Heart left ventricle (tissue), 16 donors: Measurements from ENCODE around the gene SLC34A3. TPM values are rescaled to one million over a fixed set of nuclear protein-coding genes. Genes with fewer than 3 reads are reported as not detected.
A peak's percentile ranks its signal among the peaks of the same experiment; 100 is the strongest.
"Not testable (repeated sequence)": the region's sequence is repeated elsewhere in the genome, so short reads cannot be mapped to it uniquely, and the experiment has no call there.

Source experiments
- ATAC-seq, 4 donors: fragments of 200-7000 bp; cut with Tn5 transposase; one replicate each; pipeline ENCODE4 v1.9.1; 2020 to 2022; ENCODE audit warnings: moderate library complexity in 4 of 4, mild to moderate bottlenecking in 3 of 4, moderate number of reproducible peaks in 1 of 4
- DNase-seq, 5 donors: peaks; one replicate each; pipeline ENCODE4 v3.0.0-alpha.2; 2020
- H3K27ac ChIP-seq, 12 donors: fragments of 200-600 bp; sonication (generic) in 4 of 12; one replicate each; pipeline versions ENCODE4 v1.5.0 to v1.8.0; 2016 to 2022; ENCODE audit warnings: mild to moderate bottlenecking in 2 of 12
- H3K27me3 ChIP-seq, 9 donors: fragments of 200-600 bp; sonication (generic) in 2 of 9; one replicate each; pipeline versions ENCODE4 v1.5.1 to v1.8.0; 2016 to 2022; ENCODE audit warnings: mild to moderate bottlenecking in 3 of 9
- H3K36me3 ChIP-seq, 9 donors: fragments of 200-600 bp; sonication (generic) in 2 of 9; one replicate each; pipeline versions ENCODE4 v1.5.0 to v1.8.0; 2018 to 2022; ENCODE audit warnings: mild to moderate bottlenecking in 2 of 9
- H3K4me1 ChIP-seq, 12 donors: fragments of 200-600 bp; sonication (generic) in 4 of 12; one replicate each; pipeline versions ENCODE4 v1.5.0 to v1.8.0; 2016 to 2022; ENCODE audit warnings: mild to moderate bottlenecking in 3 of 12
- H3K4me3 ChIP-seq, 12 donors: fragments of 200-600 bp; sonication (generic) in 4 of 12; one replicate each; pipeline versions ENCODE4 v1.5.0 to v1.8.0; 2017 to 2022; ENCODE audit warnings: mild to moderate bottlenecking in 9 of 12, moderate library complexity in 4 of 12
- H3K9me3 ChIP-seq, 12 donors: fragments of 200-600 bp; sonication (generic) in 4 of 12; one replicate each; pipeline versions ENCODE4 v1.5.0 to v1.8.0; 2016 to 2022; ENCODE audit warnings: mild to moderate bottlenecking in 1 of 12
- POLR2A ChIP-seq, 2 donors: fragments of 450-650 bp; IDR thresholded peaks; one replicate each; pipeline ENCODE4 v1.6.1; 2017; ENCODE audit warnings: antibody characterized with exemption in 2 of 2, mild to moderate bottlenecking in 2 of 2, moderate library complexity in 2 of 2
- WGBS, 4 donors: extraction: QIAGEN DNeasy Blood & Tissue Kit in 2 of 4; methylation state at CpG; one replicate each; pipeline versions ENCODE4 v1.1.5 to v1.1.7; 2013 to 2018; 5-methylcytosine and 5-hydroxymethylcytosine counted together
- intact Hi-C, 10 donors: fragments of 100-400 bp; cut with DNase I; formaldehyde crosslinking; loops; one replicate each; pipeline versions ENCODE4 v1.11.1 to v1.14.2; 2022
- polyA plus RNA-seq, 2 donors: library from polyadenylated mRNA; stranded (reverse); fragments of 200-250 nt; gene quantifications; one replicate each; pipeline ENCODE4 v1.2.3, GENCODE V29; 2013
- total RNA-seq, 9 donors: library from RNA; depleted of rRNA in 2 of 9; stranded (reverse); fragments of >200 nt in 2 of 9; fragmentation: NEBNext Ultra II Directional in 3 of 9; extraction: Animal tissue kit (Norgen Biotek cat#: 25700) in 3 of 9; gene quantifications; one replicate each; pipeline versions ENCODE4 v1.1.0 to v1.2.4, GENCODE V29; 2016 to 2023
- TF ChIP-seq, protein P1 (sequence below), 12 donors: fragments of 200-600 bp; sonication (generic) in 4 of 12; IDR thresholded peaks; one replicate each; pipeline versions ENCODE4 v1.5.0 to v1.8.0; 2018 to 2022; ENCODE audit warnings: antibody characterized with exemption in 12 of 12, mild to moderate bottlenecking in 5 of 12
- donor health status: ischemic (EF 13 %, LVEDD 7.1; RV severe dilation, severe dysfunction).
- donor health status: healthy with polysubstance abuse.
- donor health status: DM: no; HTN: yes; CAD: no.
- donor health status: DM: no; HTN: no; CAD: no.
- donor health status: ischemic (EF 25% LVEDD 6.9; RV normal size, moderate dysfunction).
- donor health status: ischemic (EF 25% LVEDD 5.7; RV mildly dilated, moderate dysfunction).
- donor health status: healthy.
- donor health status: DM: yes; HTN: yes; CAD: no.
- donor health status: ischemic (EF 35%, LVEDD 5.7; RV mildly dilated, moderate dysfunction).
- donor health status: nonischemic (EF 11% LVEDD 7.7; RV severe dilation, severe dysfunction).
- donor health status: DM: yes; HTN: yes; CAD: no.
- donor health status: PGD.
- donor health status: ischemic (EF 29% LVEDD 5.4; RV normal size, mild dysfunction).
- donor health status: nonischemic (EF 23%, LVEDD 6.1; RV moderate dilation, normal function).

The SLC34A3 gene
- total and polyA plus RNA-seq, 11 donors: not detected

DNA sequence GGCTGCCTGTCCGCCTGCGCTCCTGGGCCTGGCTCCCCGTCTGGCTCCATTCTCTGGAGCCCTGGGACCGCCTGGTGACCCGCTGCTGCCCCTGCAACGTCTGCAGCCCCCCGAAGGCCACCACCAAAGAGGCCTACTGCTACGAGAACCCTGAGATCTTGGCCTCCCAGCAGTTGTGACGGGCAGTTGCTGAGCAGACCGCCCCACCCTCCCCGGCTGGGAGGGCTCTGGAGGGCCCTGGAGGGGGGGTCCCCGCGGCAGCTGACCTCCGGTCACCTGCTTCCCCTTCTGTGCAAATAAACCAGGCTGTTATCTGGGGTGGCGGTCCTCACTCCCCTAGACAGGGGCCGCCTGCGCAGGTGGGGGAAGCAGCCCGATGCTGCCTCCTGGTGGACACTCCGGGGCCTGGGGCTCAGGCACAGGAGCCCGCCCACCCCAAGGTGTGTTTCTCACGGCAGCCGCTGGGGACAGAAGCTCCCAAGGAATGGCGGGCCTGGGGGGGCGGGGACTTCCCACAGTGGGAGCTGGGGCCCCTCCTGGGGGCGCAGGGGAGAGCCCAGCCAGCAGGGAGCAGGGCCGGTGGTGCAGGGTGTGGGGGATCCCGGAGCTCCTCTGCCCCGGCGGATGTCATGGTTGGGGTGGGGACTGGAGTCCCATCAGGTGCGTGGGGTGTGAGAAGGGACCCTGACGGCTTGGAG, 5.7 kb downstream of the SLC34A3 start:
- Histone ChIP-seq H3K27ac (peak overlapping the region in 1 of 12 donors; percentile 37), H3K9me3 (no peaks in the 10 kb centered on the region), H3K27me3 (peaks cover 0 to 21% (median 13%) of the 10 kb centered on the region in 9 donors), H3K36me3 (no peaks in the 10 kb centered on the region), H3K4me3 (peak overlapping the region in 10 of 12 donors; percentile 4 to 41 (median 32)), H3K4me1 (peaks cover 0 to 50% (median 27%) of the 10 kb centered on the region in 12 donors)
- intact Hi-C loops: loop anchor here in 2 of 10 donors (5.0 to 10.0 kb wide), 2 partner anchors 119 to 452 kb away; no protein-coding TSS in a partner anchor
- TF ChIP-seq POLR2A (IDR thresholded peaks at IDR 0.05): peak in 1 of 2 donors; percentile 18
- TF ChIP-seq, protein P1, sequence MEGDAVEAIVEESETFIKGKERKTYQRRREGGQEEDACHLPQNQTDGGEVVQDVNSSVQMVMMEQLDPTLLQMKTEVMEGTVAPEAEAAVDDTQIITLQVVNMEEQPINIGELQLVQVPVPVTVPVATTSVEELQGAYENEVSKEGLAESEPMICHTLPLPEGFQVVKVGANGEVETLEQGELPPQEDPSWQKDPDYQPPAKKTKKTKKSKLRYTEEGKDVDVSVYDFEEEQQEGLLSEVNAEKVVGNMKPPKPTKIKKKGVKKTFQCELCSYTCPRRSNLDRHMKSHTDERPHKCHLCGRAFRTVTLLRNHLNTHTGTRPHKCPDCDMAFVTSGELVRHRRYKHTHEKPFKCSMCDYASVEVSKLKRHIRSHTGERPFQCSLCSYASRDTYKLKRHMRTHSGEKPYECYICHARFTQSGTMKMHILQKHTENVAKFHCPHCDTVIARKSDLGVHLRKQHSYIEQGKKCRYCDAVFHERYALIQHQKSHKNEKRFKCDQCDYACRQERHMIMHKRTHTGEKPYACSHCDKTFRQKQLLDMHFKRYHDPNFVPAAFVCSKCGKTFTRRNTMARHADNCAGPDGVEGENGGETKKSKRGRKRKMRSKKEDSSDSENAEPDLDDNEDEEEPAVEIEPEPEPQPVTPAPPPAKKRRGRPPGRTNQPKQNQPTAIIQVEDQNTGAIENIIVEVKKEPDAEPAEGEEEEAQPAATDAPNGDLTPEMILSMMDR (IDR thresholded peaks at IDR 0.05): peak; percentile 91 to 100 (median 98)
- DNase-seq (peak; percentile 84 to 94 (median 87)), ATAC-seq (peak; percentile 21 to 54 (median 43))
- WGBS, 4 donors: 10 to 17% (median 14%) methylated on average over 10 to 31 of the region's 31 CpGs

DNA sequence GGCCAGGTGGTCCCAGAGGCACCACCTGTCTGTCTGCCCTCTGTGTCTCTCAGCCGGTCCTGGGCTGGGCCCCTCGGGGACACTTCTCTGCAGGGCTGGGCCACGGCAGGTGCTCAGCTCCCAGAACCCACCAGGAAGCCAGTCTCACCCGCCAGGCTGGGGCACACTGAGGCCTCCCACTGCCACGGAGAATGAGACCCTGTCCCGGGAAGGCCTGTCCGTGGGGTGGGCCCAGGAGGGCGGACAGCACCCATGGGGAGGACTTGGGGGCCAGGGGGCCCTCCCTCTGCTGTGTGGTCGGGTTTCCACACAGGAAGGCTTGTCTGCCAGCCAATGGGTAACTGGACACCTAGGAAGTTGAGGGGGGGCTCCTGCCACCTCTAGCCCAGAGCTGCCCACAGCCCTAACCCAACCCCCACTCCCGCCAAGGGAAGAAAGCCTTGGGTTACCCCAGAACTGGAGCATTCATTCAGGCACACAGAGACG, 6.3 kb downstream of the SLC34A3 start:
- Histone ChIP-seq H3K36me3 (peaks cover 0 to 3% (median under 1%) of the 10 kb centered on the region in 9 donors), H3K27ac (peak overlapping the region in 2 of 12 donors; percentile 9 to 37), H3K4me3 (peak overlapping the region in 8 of 12 donors; percentile 23 to 41 (median 32)), H3K9me3 (no peaks in the 10 kb centered on the region), H3K4me1 (peaks cover 0 to 53% (median 28%) of the 10 kb centered on the region in 12 donors), H3K27me3 (peaks cover 0 to 15% (median 9%) of the 10 kb centered on the region in 9 donors)
- 43 to 92% (median 72%) methylated on average over 2 to 11 of the region's 11 CpGs for WGBS, 4 donors
- TF ChIP-seq, protein P1 (IDR thresholded peaks at IDR 0.05): no peak
- no peak for TF ChIP-seq POLR2A (IDR thresholded peaks at IDR 0.05)
- DNase-seq: no peak
- intact Hi-C loops: loop anchor here in 2 of 10 donors (5.0 to 10.0 kb wide), 2 partner anchors 120 to 452 kb away; no protein-coding TSS in a partner anchor
- ATAC-seq: no peak

DNA sequence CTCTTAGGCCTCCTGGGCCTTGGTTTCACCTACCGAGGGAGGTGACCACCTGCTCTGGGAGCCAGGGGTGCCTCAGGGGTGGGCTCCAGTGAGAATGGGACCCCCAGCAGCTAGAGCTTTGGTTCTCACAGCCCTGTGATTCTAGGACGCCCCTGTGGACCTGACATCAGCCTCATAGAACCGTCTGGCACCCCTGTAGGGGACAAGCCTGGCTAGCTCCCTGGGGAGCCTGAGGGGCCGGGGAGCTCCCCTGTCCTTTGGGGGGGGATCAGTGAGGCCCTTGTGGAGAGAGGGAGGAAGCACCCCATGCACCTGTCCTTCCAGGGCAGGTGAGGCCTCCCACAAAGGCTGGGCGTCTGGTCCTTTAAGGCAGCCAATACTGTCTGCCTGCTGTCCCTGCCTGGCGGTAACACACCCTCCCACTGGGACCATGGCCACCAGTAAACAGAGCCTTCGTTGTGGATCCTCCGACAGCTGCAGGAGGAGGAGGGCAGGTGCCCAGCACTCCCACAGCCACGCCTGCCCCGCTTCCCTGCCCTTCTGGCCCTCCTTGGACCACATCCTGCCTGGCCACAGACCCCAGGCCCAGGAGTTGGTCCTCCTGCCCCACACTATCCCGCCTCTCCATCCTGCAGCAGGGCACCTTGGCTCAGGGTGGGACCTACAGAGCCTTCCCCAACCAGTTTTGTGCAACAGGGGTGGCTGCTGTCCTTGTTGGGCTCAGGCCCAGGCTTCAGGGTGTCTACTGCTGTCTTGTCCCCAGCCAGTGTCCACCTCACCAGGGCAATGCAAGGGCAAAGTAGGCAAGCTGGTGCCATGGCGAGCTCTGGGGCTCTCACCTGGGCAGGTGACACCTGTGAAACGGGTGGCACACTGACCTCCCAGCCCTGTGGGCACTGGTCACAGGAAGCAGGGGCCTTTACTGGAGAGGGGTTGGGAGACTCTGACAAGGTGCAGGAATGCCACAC, 7.3 kb downstream of the SLC34A3 start:
- H3K4me1 ChIP-seq: peaks cover 0 to 63% (median 38%) of the 10 kb centered on the region in 12 donors
- H3K4me3 ChIP-seq: no peak overlapping the region
- DNase-seq (no peak), ATAC-seq (no peak)
- intact Hi-C loops: loop anchor here in 2 of 10 donors (5.0 to 10.0 kb wide), 2 partner anchors 121 to 453 kb away; no protein-coding TSS in a partner anchor
- TF ChIP-seq, protein P1 (IDR thresholded peaks at IDR 0.05): no peak
- no peak for TF ChIP-seq POLR2A (IDR thresholded peaks at IDR 0.05)
- H3K36me3 ChIP-seq: peaks cover 0 to 14% (median 10%) of the 10 kb centered on the region in 9 donors
- H3K27ac ChIP-seq: peak overlapping the region in 1 of 12 donors; percentile 37
- H3K9me3 ChIP-seq: no peaks in the 10 kb centered on the region
- 74 to 80% (median 75%) methylated on average over 6 to 13 of the region's 13 CpGs for WGBS, 4 donors
- peaks cover 0 to 12% (median 0%) of the 10 kb centered on the region in 9 donors for H3K27me3 ChIP-seq

DNA sequence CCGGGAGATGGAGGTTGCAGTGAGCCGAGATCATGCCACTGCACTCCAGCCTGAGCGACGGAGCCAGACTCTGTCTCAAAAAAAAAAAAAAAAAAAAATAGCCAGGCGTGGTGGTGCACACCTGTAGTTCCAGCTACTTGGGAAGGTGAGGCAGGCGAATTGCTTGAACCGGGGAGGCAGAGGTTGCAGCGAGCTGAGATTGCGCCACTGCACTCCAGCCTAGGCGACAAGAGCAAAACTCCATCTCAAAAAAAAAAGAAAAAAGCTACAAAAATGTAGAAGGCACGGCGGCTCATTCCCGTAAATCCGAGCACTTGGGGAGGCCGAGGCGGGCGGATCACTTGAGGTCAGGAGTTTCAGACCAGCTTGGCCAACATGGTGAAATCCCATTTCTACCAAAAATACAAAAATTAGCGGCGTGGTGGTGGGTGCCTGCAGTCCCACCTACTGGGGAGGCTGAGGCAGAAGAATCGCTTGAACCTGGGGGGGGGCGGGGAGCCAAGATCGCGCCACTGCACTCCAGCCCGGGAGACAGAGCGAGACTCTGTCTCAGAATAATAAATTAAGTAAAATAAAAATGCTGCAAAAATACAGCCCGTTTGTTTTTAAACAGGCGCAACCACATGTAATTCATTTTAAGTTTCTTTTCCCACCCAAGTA, 9.0 kb downstream of the SLC34A3 start:
- Histone ChIP-seq H3K4me1 (peaks cover 0 to 76% (median 52%) of the 10 kb centered on the region in 12 donors), H3K4me3 (peak overlapping the region; percentile 54 to 97 (median 66)), H3K27ac (peak overlapping the region in 11 of 12 donors; percentile 91 to 100 (median 99)), H3K36me3 (peaks cover 0 to 24% (median 18%) of the 10 kb centered on the region in 9 donors)
- intact Hi-C loops: loop anchor here in 4 of 10 donors (2.0 to 10.0 kb wide), 3 partner anchors 37 to 455 kb away; partner anchors contain the start of gene TOR4A (in 2 of the 4)
- not testable (repeated sequence) for DNase-seq, H3K27me3 ChIP-seq, H3K9me3 ChIP-seq, ATAC-seq
- 60 to 64% (median 61%) methylated on average over 27 of the region's 27 CpGs for whole genome bisulfite sequencing, 4 donors
